Activated naive CD8-positive, alpha-beta T cell treated with anti-CD3 and anti-CD28 coated beads, Interleukin-2, amount 50 U/mL, for 16 hours (primary cell): ENCODE results near the gene NETO2.
A peak's percentile ranks its signal among the peaks of the same experiment; 100 is the strongest.

Source experiments
- DNase-seq: peaks from one replicate; pipeline ENCODE4 v3.0.0-alpha.2; 2020; ENCODE audit warnings: low read depth, low spot score

The NETO2 gene

GRCh38 chr16:47046726-47047523 lies 96.8 kb downstream of the NETO2 start:
- DNase-seq, result no peak

DNA sequence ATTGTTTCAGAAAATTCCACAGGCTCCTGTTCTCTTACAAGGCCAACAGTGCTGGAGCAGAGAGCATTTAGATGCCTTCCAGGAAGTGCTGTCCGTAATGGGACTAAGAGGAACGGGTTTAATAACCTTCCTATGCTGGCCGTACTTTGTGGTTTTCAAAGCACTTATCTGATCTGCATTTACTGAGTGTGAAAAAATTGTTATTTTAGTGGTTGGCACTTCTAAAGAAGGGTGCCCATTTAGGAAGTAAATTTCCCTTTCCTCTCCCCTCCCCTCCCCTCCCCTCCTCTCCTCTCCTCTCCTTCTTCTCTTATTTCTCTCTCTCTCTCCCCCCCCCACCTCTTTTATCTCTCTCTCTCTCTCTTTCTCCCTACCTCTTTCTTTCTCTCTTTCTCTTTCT lies 98.3 kb downstream of the NETO2 start:
- DNase-seq, result no peak

- no peak for DNase-seq
Observed at GRCh38 chr16:47045023-47045422, 98.7 kb downstream of the NETO2 start.

- no peak for DNase-seq
Observed at GRCh38 chr16:47043970-47044684, 99.6 kb downstream of the NETO2 start.

DNA sequence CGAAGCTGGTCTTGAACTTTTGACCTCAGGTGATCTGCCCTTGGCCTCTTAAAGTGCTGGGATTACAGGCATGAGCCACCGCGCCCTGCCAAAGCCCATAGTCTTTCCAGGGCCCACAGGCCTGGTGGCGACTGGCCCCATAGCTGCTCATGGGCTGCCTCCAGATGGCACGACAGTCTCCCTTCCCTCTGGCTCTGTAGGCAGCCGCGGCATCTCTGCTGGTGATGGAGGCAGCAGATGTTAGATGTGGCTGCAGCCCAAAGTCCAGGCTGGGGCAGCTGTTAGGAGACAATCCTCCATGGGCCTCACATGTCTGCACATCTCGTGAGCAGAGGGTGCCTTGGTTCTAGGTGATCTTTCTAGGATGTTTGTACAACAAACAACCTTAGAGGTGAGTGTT lies 100.5 kb downstream of the NETO2 start:
- DNase-seq, result no peak

- peak; percentile 81 for DNase-seq
Observed at GRCh38 chr16:47037746-47038458, 105.8 kb downstream of the NETO2 start.

DNA sequence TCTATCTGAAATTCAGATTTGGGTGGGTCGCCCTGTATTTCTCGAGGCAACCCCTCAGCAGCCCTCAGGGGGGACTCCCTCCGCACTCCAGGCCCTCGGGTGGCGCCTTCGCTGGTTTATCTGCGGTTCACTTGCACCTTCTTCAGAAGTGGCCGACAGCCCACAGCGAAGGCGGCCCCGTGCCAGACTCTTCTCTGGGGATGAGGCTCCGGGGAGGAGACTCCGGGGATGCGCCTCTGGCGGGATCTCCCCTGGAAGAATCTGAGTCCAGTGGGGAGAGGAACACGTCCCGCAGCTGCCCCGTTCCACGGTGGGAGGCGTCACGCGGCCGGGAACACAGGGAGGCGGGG lies 106.4 kb downstream of the NETO2 start:
- DNase-seq, result no peak

- DNase-seq, result no peak
Observed at GRCh38 chr16:47036201-47036600, 107.5 kb downstream of the NETO2 start.

GRCh38 chr16:47035436-47035835 lies 108.3 kb downstream of the NETO2 start:
- DNase-seq, result no peak

GRCh38 chr16:47034455-47034854 lies 109.3 kb downstream of the NETO2 start:
- no peak for DNase-seq

GRCh38 chr16:47033176-47033575 lies 110.6 kb downstream of the NETO2 start:
- no peak for DNase-seq

DNA sequence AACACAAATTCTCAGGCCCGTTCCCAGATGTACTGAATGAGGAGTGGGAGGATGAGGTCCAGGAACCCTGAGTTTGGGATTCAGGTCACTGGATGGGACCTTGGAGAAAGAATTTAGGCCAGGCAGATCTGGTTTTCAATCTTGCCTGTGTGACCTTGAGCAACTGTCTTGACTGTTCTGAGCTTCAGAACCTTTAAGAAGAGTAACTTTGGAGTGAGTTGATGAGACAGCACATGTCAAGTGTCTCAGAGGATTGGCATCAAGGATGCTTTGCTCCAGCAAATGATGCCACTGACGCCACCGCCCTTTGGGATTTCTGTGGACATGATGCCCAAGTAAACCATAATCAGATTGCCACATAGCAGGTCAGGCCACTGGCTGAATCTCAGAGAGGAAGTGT lies 114.0 kb downstream of the NETO2 start:
- DNase-seq, result no peak

DNA sequence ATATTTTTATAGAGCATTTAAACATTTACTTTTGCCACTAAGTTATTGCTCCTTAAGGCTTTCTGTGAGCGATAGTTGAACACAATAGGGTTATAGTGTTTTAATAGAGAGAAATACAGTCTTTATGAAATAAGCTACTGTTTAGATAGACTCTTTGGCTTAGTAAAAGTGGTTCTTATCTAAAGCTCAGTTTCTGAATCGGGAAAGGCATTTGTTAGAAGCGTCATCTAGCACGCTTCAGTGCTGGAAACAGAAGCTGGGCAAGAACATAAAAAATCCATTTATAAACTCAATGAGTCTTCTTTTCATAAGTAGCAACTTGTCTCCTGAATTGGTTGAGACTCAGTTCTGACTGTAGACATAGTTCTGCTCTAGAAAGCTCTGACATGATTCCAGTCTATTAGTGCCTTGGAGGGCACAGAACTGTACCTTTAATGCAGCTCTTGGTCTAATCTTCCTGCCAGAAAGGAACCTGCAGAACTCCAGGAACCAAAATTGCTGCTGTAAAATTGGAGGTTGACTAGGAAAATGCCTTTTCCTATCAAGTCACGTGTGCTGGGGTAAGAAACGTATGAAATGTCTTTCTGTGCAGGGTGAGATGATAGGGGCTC lies 114.9 kb downstream of the NETO2 start:
- no peak for DNase-seq
